Hepatocyte (in vitro differentiated cells): ENCODE results near the gene SDF4. TPM values are rescaled to one million over a fixed set of nuclear protein-coding genes. Genes with fewer than 3 reads are reported as not detected.
A peak's percentile ranks its signal among the peaks of the same experiment; 100 is the strongest.

Experiments used
- DNase-seq: peaks from one replicate; pipeline ENCODE4 v3.0.0-alpha.2; 2016; ENCODE audit warnings: low spot score
- H2AFZ ChIP-seq: fragments of 200-600 bp; sonication (generic); 2 replicates; pipeline ENCODE4 v1.6.0; 2016; ENCODE audit warnings: antibody characterized with exemption, mild to moderate bottlenecking
- H3K27ac ChIP-seq: fragments of 200-600 bp; sonication (generic); 2 replicates; pipeline ENCODE4 v1.5.1; 2016; ENCODE audit warnings: mild to moderate bottlenecking
- H3K27me3 ChIP-seq: fragments of 200-600 bp; sonication (generic); 2 replicates; pipeline ENCODE4 v1.6.1; 2016
- H3K36me3 ChIP-seq: fragments of 200-600 bp; sonication (generic); replicated peaks from 2 replicates; pipeline ENCODE4 v1.5.1; 2016; ENCODE audit warnings: low read depth; ENCODE audit not compliant: insufficient read depth
- H3K4me1 ChIP-seq: fragments of 200-600 bp; sonication (generic); 2 replicates; pipeline ENCODE4 v1.5.1; 2016; ENCODE audit warnings: mild to moderate bottlenecking, moderate library complexity; ENCODE audit not compliant: insufficient read depth
- H3K4me2 ChIP-seq: fragments of 200-600 bp; sonication (generic); 2 replicates; pipeline ENCODE4 v1.6.0; 2016
- H3K4me3 ChIP-seq: fragments of 200-600 bp; sonication (generic); 2 replicates; pipeline ENCODE4 v1.5.1; 2016; ENCODE audit warnings: mild to moderate bottlenecking
- H3K79me2 ChIP-seq: fragments of 200-600 bp; sonication (generic); 2 replicates; pipeline ENCODE4 v1.6.0; 2017; ENCODE audit warnings: mild to moderate bottlenecking
- H3K9me2 ChIP-seq: fragments of 200-600 bp; sonication (generic); replicated peaks from 2 replicates; pipeline ENCODE4 v1.6.0; 2017; ENCODE audit warnings: mild to moderate bottlenecking; ENCODE audit not compliant: insufficient read depth
- H3K9me3 ChIP-seq: fragments of 200-600 bp; sonication (generic); 2 replicates; pipeline ENCODE4 v1.5.1; 2016; ENCODE audit warnings: low read depth, mild to moderate bottlenecking
- H4K20me1 ChIP-seq: fragments of 200-600 bp; sonication (generic); 2 replicates; pipeline ENCODE4 v1.6.0; 2016; ENCODE audit warnings: mild to moderate bottlenecking; ENCODE audit not compliant: insufficient read depth, poor library complexity, severe bottlenecking
- CTCF ChIP-seq: fragments of 200-600 bp; sonication (generic); IDR thresholded peaks from 2 replicates; pipeline ENCODE4 v1.5.1; 2016; ENCODE audit warnings: antibody characterized with exemption, mild to moderate bottlenecking; ENCODE audit not compliant: poor library complexity
- EZH2 ChIP-seq: fragments of 200-600 bp; sonication (generic); IDR thresholded peaks from 2 replicates; pipeline ENCODE4 v1.6.1; 2016; ENCODE audit warnings: antibody characterized with exemption, mild to moderate bottlenecking, borderline replicate concordance
- EZH2phosphoT487 ChIP-seq: fragments of 200-600 bp; sonication (generic); IDR thresholded peaks from one replicate; pipeline ENCODE4 v1.6.1; 2018; ENCODE audit warnings: antibody characterized with exemption, mild to moderate bottlenecking, low read depth, moderate library complexity; ENCODE audit not compliant: unreplicated experiment, severe bottlenecking
- WGBS: methylation state at CpG from one replicate; pipeline ENCODE4 v1.1.6; 2016; ENCODE audit warnings: low lambda C conversion rate; ENCODE audit errors: missing lambda C conversion rate; 5-methylcytosine and 5-hydroxymethylcytosine counted together
- polyA plus RNA-seq: library from polyadenylated mRNA; unstranded; fragments of >200 nt; fragmentation: Nextera tagmentation; extraction: Ambion mirVana; gene quantifications from 2 replicates; pipeline ENCODE4 v1.2.1, GENCODE V29; 2016
- total RNA-seq: library from RNA; depleted of rRNA; stranded (reverse); fragments of >200 nt; gene quantifications from 2 replicates; pipeline ENCODE4 v1.2.3, GENCODE V29; 2014

SDF4 gene
- total and polyA plus RNA-seq, 2 experiments from 2014 or later, result 156 to 296 TPM

- no peak for TF ChIP-seq EZH2
- TF ChIP-seq CTCF, result no peak
- TF ChIP-seq EZH2phosphoT487, result no peak
- H3K4me2 ChIP-seq, result peak overlapping the region; percentile 100
- no peaks in the 10 kb centered on the region for H3K27me3 ChIP-seq
- no peak overlapping the region for H3K4me3 ChIP-seq
- no peaks in the 10 kb centered on the region for H3K9me2 ChIP-seq
- peaks cover 22% of the 10 kb centered on the region for H3K4me1 ChIP-seq
- no peak overlapping the region for H3K27ac ChIP-seq
- WGBS, result 92% methylated on average over 7 of the region's 7 CpGs
- peaks cover 69% of the 10 kb centered on the region for H3K79me2 ChIP-seq
- no peak overlapping the region for H2AFZ ChIP-seq
- H3K36me3 ChIP-seq, result no peaks in the 10 kb centered on the region
- peaks cover 59% of the 10 kb centered on the region for H4K20me1 ChIP-seq
- no peaks in the 10 kb centered on the region for H3K9me3 ChIP-seq
- no peak for DNase-seq
These were observed 39.0 kb upstream of the SDF4 start for GRCh38 chr1:1270813-1271212.

- no peak overlapping the region for H3K4me2 ChIP-seq
- H4K20me1 ChIP-seq, result peaks cover 73% of the 10 kb centered on the region
- H3K36me3 ChIP-seq, result no peaks in the 10 kb centered on the region
- H3K27me3 ChIP-seq, result no peaks in the 10 kb centered on the region
- H3K79me2 ChIP-seq, result peaks cover 86% of the 10 kb centered on the region
- WGBS, result 98% methylated on average over 13 of the region's 13 CpGs
- no peaks in the 10 kb centered on the region for H3K9me2 ChIP-seq
- H2AFZ ChIP-seq, result no peak overlapping the region
- DNase-seq, result no peak
- H3K4me3 ChIP-seq, result no peak overlapping the region
- no peak overlapping the region for H3K27ac ChIP-seq
- no peaks in the 10 kb centered on the region for H3K9me3 ChIP-seq
- peaks cover 22% of the 10 kb centered on the region for H3K4me1 ChIP-seq
- TF ChIP-seq CTCF (no peak), EZH2phosphoT487 (no peak), EZH2 (no peak)
These were observed 36.5 kb upstream of the SDF4 start for GRCh38 chr1:1268284-1268682.

GRCh38 chr1:1267488-1268283 lies 35.9 kb upstream of the SDF4 start:
- WGBS, result 96% methylated on average over 39 of the region's 39 CpGs
- H3K79me2 ChIP-seq, result peaks cover 80% of the 10 kb centered on the region
- DNase-seq, result no peak
- H3K4me3 ChIP-seq, result no peak overlapping the region
- no peaks in the 10 kb centered on the region for H3K9me3 ChIP-seq
- no peaks in the 10 kb centered on the region for H3K9me2 ChIP-seq
- no peaks in the 10 kb centered on the region for H3K36me3 ChIP-seq
- no peaks in the 10 kb centered on the region for H3K27me3 ChIP-seq
- H3K27ac ChIP-seq, result no peak overlapping the region
- H4K20me1 ChIP-seq, result peaks cover 68% of the 10 kb centered on the region
- H3K4me2 ChIP-seq, result no peak overlapping the region
- H2AFZ ChIP-seq, result no peak overlapping the region
- peaks cover 21% of the 10 kb centered on the region for H3K4me1 ChIP-seq
- TF ChIP-seq EZH2 (no peak), EZH2phosphoT487 (no peak), CTCF (no peak)
